Pancreas (tissue), 10 donors: Measurements from ENCODE around the gene GRIPAP1. TPM values are rescaled to one million over a fixed set of nuclear protein-coding genes. Genes with fewer than 3 reads are reported as not detected.

Experiments used
- ATAC-seq, 4 donors: fragments of 200-7000 bp; cut with Tn5 transposase; one replicate each; pipeline versions ENCODE4 v1.8.0 to v1.9.1; 2020; ENCODE audit warnings: mild to moderate bottlenecking in 4 of 4, moderate library complexity in 4 of 4
- DNase-seq, 6 donors: peaks; one replicate each; pipeline ENCODE4 v3.0.0-alpha.2; 2020
- FAIRE-seq: peaks from 2 replicates; lab custom pipeline; 2012; peaks lifted over from hg19 to GRCh38; lab: Jason Lieb, UNC
- H3K27ac ChIP-seq, 4 donors: fragments of 200-600 bp; sonication (generic); 1 replicate in 3 of 4; 2 replicates in 1 of 4; pipeline versions ENCODE4 v1.5.0 to v1.8.0; 2020
- H3K27me3 ChIP-seq, 4 donors: fragments of 200-600 bp; one replicate each; pipeline ENCODE4 v1.8.0; 2021
- H3K36me3 ChIP-seq, 3 donors: fragments of 200-600 bp; sonication (generic) in 1 of 3; one replicate each; pipeline versions ENCODE4 v1.5.0 to v1.8.0; 2020 to 2021
- H3K4me1 ChIP-seq, 3 donors: fragments of 200-600 bp; one replicate each; pipeline ENCODE4 v1.8.0; 2021
- H3K4me3 ChIP-seq, 4 donors: fragments of 200-600 bp; sonication (generic) in 2 of 4; one replicate each; pipeline versions ENCODE4 v1.5.0 to v1.8.0; 2020 to 2021
- H3K9me3 ChIP-seq, 4 donors: fragments of 200-600 bp; one replicate each; pipeline ENCODE4 v1.8.0; 2021
- WGBS, 2 donors: extraction: QIAGEN DNeasy Blood & Tissue Kit; methylation state at CpG; one replicate each; pipeline ENCODE4 v1.1.7; 2013; 5-methylcytosine and 5-hydroxymethylcytosine counted together
- intact Hi-C, 3 donors: fragments of 100-400 bp; cut with DNase I; formaldehyde crosslinking; loops; one replicate each; pipeline versions ENCODE4 v1.11.1 to v1.14.2; 2022
- polyA plus RNA-seq, 2 donors: library from polyadenylated mRNA; stranded (reverse); fragments of 200-250 nt; gene quantifications; one replicate each; pipeline ENCODE4 v1.2.3, GENCODE V29; 2013
- total RNA-seq, 6 donors: library from RNA; stranded (reverse); fragmentation: NEBNext Ultra II Directional in 4 of 6; extraction: Animal tissue kit (Norgen Biotek cat#: 25700) in 4 of 6; gene quantifications; one replicate each; pipeline versions ENCODE4 v1.2.1 to v1.2.4, GENCODE V29; 2021 to 2023
- TF ChIP-seq, protein P1 (sequence below), 4 donors: fragments of 200-600 bp; sonication (generic) in 3 of 4; IDR thresholded peaks; one replicate each; pipeline versions ENCODE4 v1.5.0 to v1.8.0; 2021; ENCODE audit warnings: antibody characterized with exemption in 4 of 4
- donor health status: healthy with polysubstance abuse.
- donor health status: DM: no; HTN: no; CAD: no; lungs with moderate emphysema.
- donor health status: DM: no; HTN: no; CAD: no.
- donor health status: control.
- donor health status: control.
- donor health status: Bipolar disorder and iron deficiency.
- donor health status: DM: yes; HTN: yes; CAD: no.
- donor health status: DM: no; HTN: no; CAD: no.
- donor health status: DM: no; HTN: no; CAD: no.
- donor health status: DM: yes; HTN: yes; CAD: no.

GRIPAP1 gene, protein sequence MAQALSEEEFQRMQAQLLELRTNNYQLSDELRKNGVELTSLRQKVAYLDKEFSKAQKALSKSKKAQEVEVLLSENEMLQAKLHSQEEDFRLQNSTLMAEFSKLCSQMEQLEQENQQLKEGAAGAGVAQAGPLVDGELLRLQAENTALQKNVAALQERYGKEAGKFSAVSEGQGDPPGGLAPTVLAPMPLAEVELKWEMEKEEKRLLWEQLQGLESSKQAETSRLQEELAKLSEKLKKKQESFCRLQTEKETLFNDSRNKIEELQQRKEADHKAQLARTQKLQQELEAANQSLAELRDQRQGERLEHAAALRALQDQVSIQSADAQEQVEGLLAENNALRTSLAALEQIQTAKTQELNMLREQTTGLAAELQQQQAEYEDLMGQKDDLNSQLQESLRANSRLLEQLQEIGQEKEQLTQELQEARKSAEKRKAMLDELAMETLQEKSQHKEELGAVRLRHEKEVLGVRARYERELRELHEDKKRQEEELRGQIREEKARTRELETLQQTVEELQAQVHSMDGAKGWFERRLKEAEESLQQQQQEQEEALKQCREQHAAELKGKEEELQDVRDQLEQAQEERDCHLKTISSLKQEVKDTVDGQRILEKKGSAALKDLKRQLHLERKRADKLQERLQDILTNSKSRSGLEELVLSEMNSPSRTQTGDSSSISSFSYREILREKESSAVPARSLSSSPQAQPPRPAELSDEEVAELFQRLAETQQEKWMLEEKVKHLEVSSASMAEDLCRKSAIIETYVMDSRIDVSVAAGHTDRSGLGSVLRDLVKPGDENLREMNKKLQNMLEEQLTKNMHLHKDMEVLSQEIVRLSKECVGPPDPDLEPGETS
- total RNA-seq: 10 to 100 TPM; 12.5 to 26.0 (median 17.2) TPM
- 10 to 100 TPM; 32.2 to 32.7 TPM for polyA plus RNA-seq

DNA sequence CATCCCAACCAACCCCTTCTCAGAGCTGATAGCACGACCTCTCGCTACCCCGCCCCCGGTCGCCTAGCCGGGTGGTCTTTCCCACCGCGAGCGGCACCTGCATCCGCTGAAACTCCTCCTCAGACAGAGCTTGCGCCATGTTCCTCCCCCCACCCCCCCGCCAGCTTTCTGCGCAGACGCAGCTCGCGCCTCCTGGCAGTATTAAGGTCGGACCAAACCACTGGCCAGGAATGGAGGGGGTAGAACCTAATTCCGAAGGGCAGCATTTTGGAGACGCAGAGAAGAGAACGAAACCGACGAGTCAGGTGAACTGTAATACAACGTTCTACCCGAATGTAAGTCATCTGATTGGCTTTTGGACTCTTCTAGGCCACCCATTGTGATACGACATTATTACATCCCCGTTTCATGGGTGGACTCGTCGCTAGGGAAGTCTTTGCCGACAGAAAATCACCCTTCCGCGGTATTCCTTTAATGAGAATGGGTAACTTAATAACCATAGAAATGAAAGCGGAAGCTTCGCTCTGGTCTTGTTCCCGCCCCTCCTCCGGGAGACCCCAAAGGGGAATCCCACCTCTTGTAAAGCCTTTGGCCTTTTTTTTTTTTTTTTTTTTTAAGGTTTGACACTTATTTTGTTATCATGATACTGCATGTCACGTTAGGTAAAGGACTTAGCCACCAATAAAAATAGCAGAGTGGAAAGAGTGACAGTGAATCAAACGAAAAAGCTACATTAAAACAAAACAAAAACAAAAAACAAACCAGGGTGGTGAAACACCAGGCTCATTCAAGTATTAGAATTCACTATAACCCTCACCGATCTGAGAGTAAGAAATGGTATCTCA lies at the start of gene GRIPAP1:
GRIPAP1 (minus strand) TSS at position 174 of the 845 bp plus-strand sequence; CDS start at position 139, 35 bp downstream.
- ATAC-seq (peak; percentile 96 to 97 (median 96)), FAIRE-seq (peak; percentile 92), DNase-seq (peak; percentile 72 to 85 (median 74))
- TF ChIP-seq, protein P1, sequence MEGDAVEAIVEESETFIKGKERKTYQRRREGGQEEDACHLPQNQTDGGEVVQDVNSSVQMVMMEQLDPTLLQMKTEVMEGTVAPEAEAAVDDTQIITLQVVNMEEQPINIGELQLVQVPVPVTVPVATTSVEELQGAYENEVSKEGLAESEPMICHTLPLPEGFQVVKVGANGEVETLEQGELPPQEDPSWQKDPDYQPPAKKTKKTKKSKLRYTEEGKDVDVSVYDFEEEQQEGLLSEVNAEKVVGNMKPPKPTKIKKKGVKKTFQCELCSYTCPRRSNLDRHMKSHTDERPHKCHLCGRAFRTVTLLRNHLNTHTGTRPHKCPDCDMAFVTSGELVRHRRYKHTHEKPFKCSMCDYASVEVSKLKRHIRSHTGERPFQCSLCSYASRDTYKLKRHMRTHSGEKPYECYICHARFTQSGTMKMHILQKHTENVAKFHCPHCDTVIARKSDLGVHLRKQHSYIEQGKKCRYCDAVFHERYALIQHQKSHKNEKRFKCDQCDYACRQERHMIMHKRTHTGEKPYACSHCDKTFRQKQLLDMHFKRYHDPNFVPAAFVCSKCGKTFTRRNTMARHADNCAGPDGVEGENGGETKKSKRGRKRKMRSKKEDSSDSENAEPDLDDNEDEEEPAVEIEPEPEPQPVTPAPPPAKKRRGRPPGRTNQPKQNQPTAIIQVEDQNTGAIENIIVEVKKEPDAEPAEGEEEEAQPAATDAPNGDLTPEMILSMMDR (IDR thresholded peaks at IDR 0.05): no peak
- peak within 1 kb of the TSS; percentile 65 to 87 (median 79) for H3K27ac ChIP-seq
- H3K9me3 ChIP-seq: no peaks in the 10 kb centered on the region
- peak within 1 kb of the TSS; percentile 33 to 63 (median 53) for H3K4me3 ChIP-seq
- H3K4me1 ChIP-seq: no peaks in the 10 kb centered on the region
- WGBS, 2 donors: 1 to 27% methylated on average over 38 of the region's 38 CpGs
- H3K36me3 ChIP-seq: no peaks in the 10 kb centered on the region
- no peaks in the 10 kb centered on the region for H3K27me3 ChIP-seq
- intact Hi-C loops: no loop called here

DNA sequence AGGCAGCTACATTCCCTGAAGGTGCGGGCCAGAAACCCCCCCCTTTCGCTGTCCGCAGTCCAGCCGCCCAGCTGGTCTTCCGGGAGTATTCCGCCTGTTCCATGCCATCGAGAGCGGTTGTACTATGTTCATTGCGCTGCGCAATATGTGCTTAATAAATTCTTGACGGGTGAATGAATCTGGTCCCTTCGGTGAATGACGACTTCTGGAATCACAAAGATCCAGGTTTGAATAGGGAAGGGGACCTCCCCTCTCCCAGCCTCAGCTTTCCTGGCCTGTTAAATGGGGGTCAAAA lies 41.9 kb upstream of the GRIPAP1 start:
- ATAC-seq (no peak), DNase-seq (no peak), FAIRE-seq (no peak)
- 11 to 36% methylated on average over 13 of the region's 13 CpGs for WGBS, 2 donors
- H3K4me1 ChIP-seq: peaks cover 0 to 4% (median 0%) of the 10 kb centered on the region in 3 donors
- peaks cover 0 to 2% (median 0%) of the 10 kb centered on the region in 3 donors for H3K36me3 ChIP-seq
- peak overlapping the region in 3 of 4 donors; percentile 46 to 74 (median 72) for H3K27ac ChIP-seq
- H3K4me3 ChIP-seq: peak overlapping the region in 1 of 4 donors; percentile 22
- TF ChIP-seq, protein P1 (IDR thresholded peaks at IDR 0.05): peak in 1 of 4 donors; percentile 4
- H3K9me3 ChIP-seq: no peaks in the 10 kb centered on the region
- no peaks in the 10 kb centered on the region for H3K27me3 ChIP-seq
- intact Hi-C loops: no loop called here

DNA sequence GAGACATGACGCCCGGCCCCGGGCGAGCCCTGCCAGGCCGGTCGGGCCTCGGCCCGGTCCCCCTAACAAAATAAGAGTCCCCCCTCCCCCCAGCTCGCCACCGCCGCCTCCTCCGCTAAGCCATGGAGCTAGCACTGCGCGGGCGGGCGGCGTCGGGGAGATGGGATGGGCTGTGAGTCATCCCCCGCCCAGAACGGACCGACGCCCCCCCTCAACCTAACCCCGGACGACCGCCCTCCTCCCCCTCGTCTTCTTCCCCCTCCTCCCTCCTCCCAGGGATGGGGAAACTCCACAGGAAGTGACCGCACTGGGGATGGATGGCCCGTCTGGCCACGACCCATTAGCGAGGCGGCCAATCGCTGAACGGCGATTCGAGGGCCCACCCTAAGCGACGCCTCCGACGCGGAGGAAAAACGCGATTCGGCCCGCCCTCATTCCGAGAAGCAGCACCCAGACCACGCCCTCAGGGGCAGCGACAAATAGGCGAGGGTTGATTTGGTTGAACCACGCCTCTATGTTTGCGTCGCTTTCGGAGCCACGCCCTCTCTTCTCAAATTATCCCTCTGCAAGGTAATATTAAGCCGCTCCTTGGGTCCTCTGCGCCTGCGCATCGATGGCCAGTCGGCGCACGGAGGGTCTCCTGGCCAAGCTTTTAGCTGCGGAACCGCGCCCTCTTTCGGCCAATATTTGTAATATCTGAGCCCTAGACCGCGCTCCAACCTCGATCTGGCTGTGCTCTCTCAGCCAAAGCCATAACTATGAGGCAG lies 41.3 kb upstream of the GRIPAP1 start, which contains the start of gene TFE3:
TFE3 (minus strand) TSS at position 138 of the 767 bp plus-strand sequence; CDS start at position 7, 131 bp downstream.
- H3K27me3 ChIP-seq: no peaks in the 10 kb centered on the region
- peak within 1 kb of the TSS; percentile 37 to 63 (median 49) for H3K4me3 ChIP-seq
- FAIRE-seq (peak; percentile 99), DNase-seq (peak; percentile 94 to 99 (median 98)), ATAC-seq (peak; percentile 86 to 92 (median 88))
- peaks cover 0 to 4% (median 0%) of the 10 kb centered on the region in 3 donors for H3K4me1 ChIP-seq
- 0 to 27% methylated on average over 59 to 63 of the region's 67 CpGs for WGBS, 2 donors
- TF ChIP-seq, protein P1 (IDR thresholded peaks at IDR 0.05): peak; percentile 15 to 46 (median 28)
- H3K9me3 ChIP-seq: no peaks in the 10 kb centered on the region
- intact Hi-C loops: no loop called here
- peak within 1 kb of the TSS; percentile 65 to 93 (median 86) for H3K27ac ChIP-seq
- H3K36me3 ChIP-seq: peaks cover 0 to 6% (median 0%) of the 10 kb centered on the region in 3 donors
